HFF-Myc (cell line): ENCODE measurements around the gene FHL1.

Experiments used
- DNase-seq: peaks from one replicate; pipeline ENCODE4 v3.0.0-alpha.2; 2011; ENCODE audit warnings: low read depth; ENCODE audit errors: extremely low read depth
- H3K4me3 ChIP-seq: replicated peaks from 2 replicates; pipeline ENCODE4 v1.5.1; 2011; ENCODE audit warnings: low read depth, mild to moderate bottlenecking, control low read depth, low read length
- CTCF ChIP-seq: IDR thresholded peaks from 2 replicates; pipeline ENCODE4 v1.5.1; 2012; ENCODE audit warnings: mild to moderate bottlenecking, low read depth, low read length, control low read depth; ENCODE audit errors: missing control alignments

Gene FHL1

GRCh38 chrX:136170139-136170800, 22.9 kb downstream of the FHL1 start:
- DNase-seq: no peak
- TF ChIP-seq CTCF: peak; percentile 24
- H3K4me3 ChIP-seq: peak overlapping the region; percentile 17

GRCh38 chrX:136171420-136171819, 24.1 kb downstream of the FHL1 start:
- DNase-seq: no peak
- no peak for TF ChIP-seq CTCF
- H3K4me3 ChIP-seq: no peak overlapping the region

- DNase-seq: no peak
- no peak for TF ChIP-seq CTCF
- H3K4me3 ChIP-seq: no peak overlapping the region
These were observed 29.1 kb downstream of the FHL1 start for GRCh38 chrX:136176399-136176825.

GRCh38 chrX:136179133-136179532, 31.8 kb downstream of the FHL1 start:
- no peak overlapping the region for H3K4me3 ChIP-seq
- TF ChIP-seq CTCF: no peak
- no peak for DNase-seq

GRCh38 chrX:136182414-136182813, 35.1 kb downstream of the FHL1 start:
- H3K4me3 ChIP-seq: no peak overlapping the region
- no peak for TF ChIP-seq CTCF
- DNase-seq: no peak

GRCh38 chrX:136183172-136183571, 35.8 kb downstream of the FHL1 start:
- no peak for DNase-seq
- no peak for TF ChIP-seq CTCF
- H3K4me3 ChIP-seq: no peak overlapping the region

GRCh38 chrX:136183917-136184316, 36.6 kb downstream of the FHL1 start:
- H3K4me3 ChIP-seq: no peak overlapping the region
- TF ChIP-seq CTCF: no peak
- no peak for DNase-seq
